HG03196 (cell line): ENCODE results near the gene NAA80.
"Not testable (repeated sequence)": the region's sequence is repeated elsewhere in the genome, so short reads cannot be mapped to it uniquely, and the experiment has no call there.

Experiments
- ATAC-seq: cut with Tn5 transposase; IDR thresholded peaks from one replicate; pipeline ENCODE4 v1.9.1; 2021; ENCODE audit not compliant: unreplicated experiment

NAA80 gene

GRCh38 chr3:50316657-50317242, 17.5 kb upstream of the NAA80 start:
- no peak for ATAC-seq

GRCh38 chr3:50314816-50315215, 15.6 kb upstream of the NAA80 start:
- ATAC-seq: no peak

GRCh38 chr3:50314342-50314741, 15.1 kb upstream of the NAA80 start:
- no peak for ATAC-seq

- not testable (repeated sequence) for ATAC-seq
Measured at GRCh38 chr3:50312041-50312440, 12.8 kb upstream of the NAA80 start.

- ATAC-seq: no peak
Measured at GRCh38 chr3:50304601-50305000, 5.4 kb upstream of the NAA80 start.

GRCh38 chr3:50303013-50303815, 4.0 kb upstream of the NAA80 start, which contains the start of gene HYAL1:
Gene HYAL1, minus strand, starts transcription at chr3:50303574. Its CDS starts 618 bp downstream, at chr3:50302956.
- ATAC-seq: no peak

GRCh38 chr3:50302095-50303012, 3.1 kb upstream of the NAA80 start:
- no peak for ATAC-seq

- ATAC-seq: no peak
Measured at GRCh38 chr3:50300681-50301254, 1.6 kb upstream of the NAA80 start.

GRCh38 chr3:50299929-50300680, 900 bp upstream of the NAA80 start:
- ATAC-seq: no peak

- no peak for ATAC-seq
Measured at GRCh38 chr3:50299638-50299928, 378 bp upstream of the NAA80 start.

- ATAC-seq: no peak
Measured at GRCh38 chr3:50297896-50298725, 1.1 kb downstream of the NAA80 start.

GRCh38 chr3:50297384-50297775, 1.8 kb downstream of the NAA80 start:
- no peak for ATAC-seq

GRCh38 chr3:50296721-50297383, 2.4 kb downstream of the NAA80 start:
- no peak for ATAC-seq

GRCh38 chr3:50295553-50296431, 3.4 kb downstream of the NAA80 start:
- ATAC-seq: no peak

GRCh38 chr3:50294492-50295403, 4.5 kb downstream of the NAA80 start:
- ATAC-seq: no peak

GRCh38 chr3:50294089-50294488, 5.1 kb downstream of the NAA80 start:
- no peak for ATAC-seq

- ATAC-seq: no peak
Measured at GRCh38 chr3:50293079-50293801, 6.0 kb downstream of the NAA80 start.
